CD14-positive monocyte (primary cell): ENCODE measurements around the gene RLBP1. TPM values are rescaled to one million over a fixed set of nuclear protein-coding genes. Genes with fewer than 3 reads are reported as not detected.
A peak's percentile ranks its signal among the peaks of the same experiment; 100 is the strongest.

Experiments
- DNase-seq, 3 donors: peaks; one replicate each; pipeline ENCODE4 v3.0.0-alpha.2; 2011 to 2022
- H2AFZ ChIP-seq: 2 replicates; pipeline ENCODE4 v1.6.0; 2012; ENCODE audit warnings: mild to moderate bottlenecking, low read depth, low read length, inconsistent platforms; ENCODE audit not compliant: insufficient read depth, poor library complexity, severe bottlenecking
- H3K27ac ChIP-seq, 2 donors: 1 replicate in 1 of 2; 2 replicates in 1 of 2; pipeline ENCODE4 v1.5.1; 2012 to 2013; ENCODE audit warnings: low read length in 2 of 2, control low read depth in 1 of 2, inconsistent platforms in 1 of 2, low read depth in 1 of 2, mild to moderate bottlenecking in 1 of 2
- H3K27me3 ChIP-seq, 2 donors: one replicate each; pipeline versions ENCODE4 v1.6.0 to v1.6.1; 2011 to 2013; ENCODE audit warnings: low read length in 2 of 2; ENCODE audit not compliant: control insufficient read depth in 2 of 2, insufficient read depth in 2 of 2
- H3K36me3 ChIP-seq, 2 donors: replicated peaks in 1 of 2; 1 replicate in 1 of 2; 2 replicates in 1 of 2; pipeline versions ENCODE4 v1.5.1 to v1.6.1; 2012 to 2013; ENCODE audit warnings: low read length in 2 of 2, control low read depth in 1 of 2, inconsistent platforms in 1 of 2, mild to moderate bottlenecking in 1 of 2; ENCODE audit not compliant: insufficient read depth in 2 of 2, control insufficient read depth in 1 of 2
- H3K4me1 ChIP-seq, 2 donors: 1 replicate in 1 of 2; 2 replicates in 1 of 2; pipeline versions ENCODE4 v1.5.1 to v1.6.1; 2012 to 2013; ENCODE audit warnings: low read length in 2 of 2, control low read depth in 1 of 2, inconsistent platforms in 1 of 2, mild to moderate bottlenecking in 1 of 2, moderate library complexity in 1 of 2; ENCODE audit not compliant: insufficient read depth in 2 of 2, control insufficient read depth in 1 of 2
- H3K4me2 ChIP-seq: replicated peaks from 2 replicates; pipeline ENCODE3; 2012; ENCODE audit warnings: low read length, moderate library complexity, mild to moderate bottlenecking; ENCODE audit not compliant: poor library complexity, severe bottlenecking; ENCODE audit errors: extremely low read depth
- H3K4me3 ChIP-seq, 3 experiments: fragments of 200-600 bp in 1 of 3; sonication (generic) in 1 of 3; replicated peaks in 1 of 3; 1 replicate in 2 of 3; 2 replicates in 1 of 3; pipeline ENCODE4 v1.5.1; 2011 to 2013; ENCODE audit warnings: low read length in 3 of 3, mild to moderate bottlenecking in 3 of 3, control low read depth in 2 of 3, low read depth in 2 of 3, inconsistent platforms in 1 of 3, moderate library complexity in 1 of 3
- H3K79me2 ChIP-seq: 2 replicates; pipeline ENCODE4 v1.6.0; 2012; ENCODE audit warnings: mild to moderate bottlenecking, control low read depth, inconsistent platforms, low read length, moderate library complexity; ENCODE audit not compliant: insufficient read depth
- H3K9ac ChIP-seq: 2 replicates; pipeline ENCODE4 v1.6.0; 2017; ENCODE audit warnings: low read length, mild to moderate bottlenecking; ENCODE audit not compliant: insufficient read depth, poor library complexity, severe bottlenecking
- H3K9me3 ChIP-seq, 2 donors: replicated peaks in 1 of 2; 1 replicate in 1 of 2; 2 replicates in 1 of 2; pipeline versions ENCODE4 v1.5.1 to v1.6.1; 2012 to 2013; ENCODE audit warnings: low read length in 2 of 2, control low read depth in 1 of 2; ENCODE audit not compliant: control insufficient read depth in 1 of 2, insufficient read depth in 1 of 2
- H4K20me1 ChIP-seq: 2 replicates; pipeline ENCODE4 v1.6.0; 2012; ENCODE audit warnings: mild to moderate bottlenecking, low read length, control low read depth, moderate library complexity; ENCODE audit not compliant: insufficient read depth
- H3K27ac Mint-ChIP-seq, 7 donors: one replicate each; pipeline ENCODE4 v1.8.0; 2020; ENCODE audit warnings: mild to moderate bottlenecking in 7 of 7, mixed read lengths in 7 of 7, moderate library complexity in 6 of 7, inconsistent platforms in 2 of 7
- H3K27me3 Mint-ChIP-seq, 3 donors: one replicate each; pipeline ENCODE4 v1.8.0; 2021 to 2022; ENCODE audit warnings: low read depth in 3 of 3, mild to moderate bottlenecking in 3 of 3, mixed read lengths in 3 of 3, moderate library complexity in 3 of 3, inconsistent platforms in 1 of 3
- H3K36me3 Mint-ChIP-seq, 2 donors: one replicate each; pipeline ENCODE4 v1.8.0; 2020; ENCODE audit warnings: mixed read lengths in 2 of 2, inconsistent platforms in 1 of 2, mild to moderate bottlenecking in 1 of 2
- H3K4me1 Mint-ChIP-seq: one replicate; pipeline ENCODE4 v1.8.0; 2020; ENCODE audit warnings: mild to moderate bottlenecking, mixed read lengths
- H3K4me3 Mint-ChIP-seq, 2 donors: one replicate each; pipeline ENCODE4 v1.8.0; 2020; ENCODE audit warnings: mild to moderate bottlenecking in 2 of 2, mixed read lengths in 2 of 2, moderate library complexity in 1 of 2
- H3K9me3 Mint-ChIP-seq, 7 donors: one replicate each; pipeline ENCODE4 v1.8.0; 2020 to 2022; ENCODE audit warnings: mixed read lengths in 7 of 7, mild to moderate bottlenecking in 6 of 7, moderate library complexity in 6 of 7, inconsistent platforms in 2 of 7
- CTCF ChIP-seq: fragments of 200-600 bp; IDR thresholded peaks from one replicate; pipeline ENCODE4 v1.8.0; 2022; ENCODE audit warnings: antibody characterized with exemption, mild to moderate bottlenecking
- WGBS: methylation state at CpG from one replicate; pipeline ENCODE4 v1.1.5; 2013; ENCODE audit warnings: missing lambda C conversion rate; ENCODE audit not compliant: insufficient coverage; 5-methylcytosine and 5-hydroxymethylcytosine counted together
- intact Hi-C, 2 donors: fragments of 100-400 bp; cut with micrococcal nuclease; formaldehyde crosslinking; loops; one replicate each; pipeline versions ENCODE4 v1.15.0 to v1.15.1; 2023
- polyA plus RNA-seq, 3 donors: library from polyadenylated mRNA; depleted of rRNA in 1 of 3; unstranded in 2 of 3; stranded (reverse) in 1 of 3; fragments of 300-500 nt in 2 of 3; fragments of >200 nt in 1 of 3; fragmentation: Illumina TruSeq in 2 of 3; gene quantifications; 1 replicate in 2 of 3; 2 replicates in 1 of 3; pipeline ENCODE4 v1.2.3, GENCODE V29; 2012 to 2021

The RLBP1 gene
- polyA plus RNA-seq, 3 donors, result not detected

- Mint-ChIP-seq H3K27me3 (peaks cover 0 to 9% (median 2%) of the 10 kb centered on the region in 3 donors), H3K36me3 (no peaks in the 10 kb centered on the region), H3K9me3 (no peaks in the 10 kb centered on the region), H3K4me3 (no peak overlapping the region), H3K27ac (peak overlapping the region in 1 of 7 donors; percentile 18), H3K4me1 (peaks cover 6% of the 10 kb centered on the region)
- WGBS, result no CpG with 5 or more reads among the region's 1 CpG
- H3K27ac ChIP-seq, result no peak overlapping the region
- H3K4me2 ChIP-seq, result no peak overlapping the region
- no peaks in the 10 kb centered on the region for H3K9me3 ChIP-seq
- intact Hi-C loops, result loop anchor here in 1 of 2 donors (5.0 kb wide), 1 partner anchor 33 kb away; the partner anchor contains the start of gene FANCI
- H4K20me1 ChIP-seq, result no peaks in the 10 kb centered on the region
- no peaks in the 10 kb centered on the region for H3K36me3 ChIP-seq
- H3K4me3 ChIP-seq, result no peak overlapping the region
- H3K4me1 ChIP-seq, result peaks cover 3% of the 10 kb centered on the region in 2 donors
- no peaks in the 10 kb centered on the region for H3K79me2 ChIP-seq
- DNase-seq, result no peak
- H3K9ac ChIP-seq, result no peak overlapping the region
- TF ChIP-seq CTCF, result no peak
- H2AFZ ChIP-seq, result no peak overlapping the region
- no peaks in the 10 kb centered on the region for H3K27me3 ChIP-seq
Measured at GRCh38 chr15:89209057-89209456, 12.3 kb downstream of the RLBP1 start.

- no peak overlapping the region for H3K4me2 ChIP-seq
- no peaks in the 10 kb centered on the region for H3K36me3 ChIP-seq
- no peak for TF ChIP-seq CTCF
- no peaks in the 10 kb centered on the region for H3K36me3 Mint-ChIP-seq
- H3K27me3 ChIP-seq, result no peaks in the 10 kb centered on the region
- no peaks in the 10 kb centered on the region for H3K79me2 ChIP-seq
- H3K9me3 Mint-ChIP-seq, result no peaks in the 10 kb centered on the region
- no peak overlapping the region for H3K9ac ChIP-seq
- H3K4me1 ChIP-seq, result peaks cover 3% of the 10 kb centered on the region in 2 donors
- no peak overlapping the region for H3K27ac ChIP-seq
- H3K9me3 ChIP-seq, result no peaks in the 10 kb centered on the region
- no peak overlapping the region for H3K4me3 ChIP-seq
- no peak overlapping the region for H3K27ac Mint-ChIP-seq
- no peak overlapping the region for H2AFZ ChIP-seq
- DNase-seq, result no peak
- intact Hi-C loops, result loop anchor here in 1 of 2 donors (5.0 kb wide), 1 partner anchor 34 kb away; the partner anchor contains the start of gene FANCI
- H3K4me1 Mint-ChIP-seq, result peaks cover 6% of the 10 kb centered on the region
- H3K27me3 Mint-ChIP-seq, result peaks cover 0 to 9% (median 2%) of the 10 kb centered on the region in 3 donors
- H4K20me1 ChIP-seq, result no peaks in the 10 kb centered on the region
- no peak overlapping the region for H3K4me3 Mint-ChIP-seq
Measured at GRCh38 chr15:89208256-89208655, 13.1 kb downstream of the RLBP1 start.
